GM18498 (cell line): Measurements from ENCODE around the gene REN.

Experiments
- ATAC-seq: cut with Tn5 transposase; IDR thresholded peaks from one replicate; pipeline ENCODE4 v1.9.1; 2021; ENCODE audit warnings: mild to moderate bottlenecking, moderate library complexity; ENCODE audit not compliant: unreplicated experiment

Gene REN

DNA sequence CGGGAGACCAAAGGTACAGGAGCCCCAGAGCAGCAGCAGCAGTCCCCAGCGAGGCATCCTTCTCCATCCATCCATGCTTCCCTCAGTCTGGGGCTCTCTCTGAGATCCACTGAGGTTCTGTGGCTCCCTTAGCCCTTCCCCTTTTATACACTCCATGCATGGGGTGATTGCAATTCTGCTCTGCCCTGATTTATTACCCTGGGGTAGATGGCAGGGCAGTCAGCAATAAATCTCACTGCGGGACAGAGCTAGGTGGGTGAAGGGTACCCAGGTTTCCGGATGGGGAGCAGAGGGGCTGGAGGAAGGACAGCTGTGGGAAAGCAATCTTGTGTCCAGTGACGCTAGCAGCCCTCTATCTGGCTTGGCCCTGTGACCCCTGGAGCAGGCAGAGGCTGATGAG, at the start of gene REN:
REN (minus strand) TSS at position 119 of the 400 bp plus-strand sequence; CDS start at position 75, 44 bp downstream.
- no peak for ATAC-seq

DNA sequence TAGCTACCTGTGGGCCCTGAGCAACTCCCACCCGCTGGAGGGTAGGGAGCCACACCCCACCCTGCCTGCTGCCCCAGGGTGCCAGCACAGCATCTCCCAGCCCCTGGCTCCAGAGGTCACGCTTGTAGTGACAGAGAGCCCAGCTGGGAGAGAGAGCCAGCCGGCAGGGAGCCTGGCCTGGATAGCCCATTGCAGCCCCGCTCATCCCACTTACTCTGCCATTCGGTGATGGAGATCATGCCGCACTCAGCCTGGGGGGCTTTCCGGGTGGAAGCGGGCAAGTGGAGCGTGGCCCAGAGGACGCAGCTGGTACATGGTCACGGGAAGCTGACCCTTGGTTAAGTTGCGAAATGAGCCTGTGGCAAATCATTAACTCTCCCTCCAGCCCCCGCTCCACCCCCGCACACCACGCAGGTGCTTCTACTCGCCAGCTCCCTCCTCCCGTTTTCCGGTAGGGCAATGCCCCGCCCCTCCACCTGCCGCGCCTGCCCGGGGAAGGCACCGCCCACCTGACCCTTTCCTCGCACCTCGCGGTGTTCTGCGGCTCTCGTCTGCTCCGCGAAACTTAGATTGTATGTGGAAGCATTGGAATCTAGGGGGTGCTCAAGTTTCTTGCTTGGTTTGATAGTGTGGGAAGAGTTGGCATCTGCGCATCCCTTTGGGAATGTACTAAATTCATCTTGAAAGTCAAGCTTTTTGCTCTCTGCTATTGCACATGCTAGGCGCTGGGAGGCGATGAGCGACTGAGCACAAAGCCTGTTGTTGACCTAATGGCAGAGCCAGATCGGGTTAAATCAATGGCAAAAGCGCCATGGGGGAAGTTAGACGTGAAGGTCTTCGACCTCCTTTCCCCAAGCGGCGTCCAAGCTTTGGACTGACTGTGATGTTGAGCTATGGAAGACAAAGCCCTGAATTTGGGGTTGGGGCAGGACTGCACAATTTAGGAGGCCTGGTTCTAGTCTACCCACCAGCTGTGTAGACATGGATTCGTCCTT, 47.8 kb upstream of the REN start, which contains the start of gene GOLT1A:
GOLT1A (minus strand) TSS at position 321 of the 995 bp plus-strand sequence; CDS start at position 239, 82 bp downstream.
- ATAC-seq, result peak; percentile 76

GRCh38 chr1:204212715-204213114, 46.6 kb upstream of the REN start:
- ATAC-seq, result no peak

DNA sequence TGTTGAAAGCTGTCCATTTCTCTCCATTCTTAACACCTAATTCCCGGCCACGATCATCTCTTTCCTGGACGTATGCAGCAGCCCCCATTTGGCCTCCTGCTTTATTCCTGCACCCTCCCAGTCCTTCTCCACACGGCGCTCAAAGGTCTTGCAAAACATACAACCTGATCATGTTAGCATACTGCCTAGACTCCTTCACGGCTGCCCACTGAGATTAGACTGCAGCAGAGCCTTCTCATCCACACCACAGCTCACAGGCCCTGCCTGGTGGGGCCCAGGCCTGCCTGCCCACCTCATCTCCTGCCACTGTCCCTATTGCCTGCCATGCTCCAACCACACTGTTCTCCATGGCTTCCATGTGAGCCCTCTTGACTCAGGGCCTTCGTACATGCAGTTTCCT, 44.9 kb upstream of the REN start:
- no peak for ATAC-seq

- ATAC-seq, result no peak
Observed at GRCh38 chr1:204207136-204207616, 41.0 kb upstream of the REN start.

DNA sequence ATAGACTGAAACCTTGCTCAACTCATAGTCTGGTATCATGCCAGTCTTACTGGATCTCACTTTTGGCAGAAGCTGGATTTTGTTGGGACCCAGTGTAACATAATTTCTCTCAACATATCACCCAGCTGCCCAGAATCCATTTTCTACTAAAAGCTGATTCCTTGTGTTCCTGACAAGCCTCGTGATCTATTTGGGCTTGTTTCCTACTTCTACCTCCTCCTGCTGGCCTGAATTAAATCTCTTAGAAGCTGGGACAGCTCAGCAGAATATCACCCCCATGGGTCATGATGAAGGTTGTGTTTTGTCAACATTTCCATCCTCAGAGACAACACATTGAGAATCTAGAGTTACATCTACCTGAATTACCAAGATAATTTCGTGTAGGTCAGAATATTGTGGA, 40.0 kb upstream of the REN start:
- ATAC-seq, result no peak

- no peak for ATAC-seq
Observed at GRCh38 chr1:204205486-204205885, 39.3 kb upstream of the REN start.

DNA sequence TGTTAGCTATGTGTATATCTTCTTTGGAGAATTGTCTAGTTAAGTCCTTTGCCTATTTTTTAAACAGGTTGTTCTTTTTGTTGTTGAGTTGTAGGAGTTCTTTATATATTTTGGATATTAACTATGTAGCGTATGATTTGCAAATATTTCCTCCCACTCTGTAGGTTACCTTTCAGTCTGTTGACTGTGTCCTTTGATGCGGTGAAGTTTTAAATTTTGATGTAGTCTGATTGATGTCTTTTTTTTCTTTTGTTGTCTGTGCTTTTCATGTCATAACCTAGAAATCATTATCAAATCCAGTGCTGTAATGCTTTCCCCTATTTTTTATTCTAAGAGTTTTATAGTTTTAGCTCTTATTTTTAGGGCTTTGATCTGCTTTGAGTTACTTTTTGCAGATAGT, 38.8 kb upstream of the REN start:
- no peak for ATAC-seq

- no peak for ATAC-seq
Observed at GRCh38 chr1:204203206-204203767, 37.1 kb upstream of the REN start.

- ATAC-seq, result no peak
Observed at GRCh38 chr1:204202481-204202880, 36.3 kb upstream of the REN start.

GRCh38 chr1:204201348-204202040, 35.4 kb upstream of the REN start:
- ATAC-seq, result no peak

DNA sequence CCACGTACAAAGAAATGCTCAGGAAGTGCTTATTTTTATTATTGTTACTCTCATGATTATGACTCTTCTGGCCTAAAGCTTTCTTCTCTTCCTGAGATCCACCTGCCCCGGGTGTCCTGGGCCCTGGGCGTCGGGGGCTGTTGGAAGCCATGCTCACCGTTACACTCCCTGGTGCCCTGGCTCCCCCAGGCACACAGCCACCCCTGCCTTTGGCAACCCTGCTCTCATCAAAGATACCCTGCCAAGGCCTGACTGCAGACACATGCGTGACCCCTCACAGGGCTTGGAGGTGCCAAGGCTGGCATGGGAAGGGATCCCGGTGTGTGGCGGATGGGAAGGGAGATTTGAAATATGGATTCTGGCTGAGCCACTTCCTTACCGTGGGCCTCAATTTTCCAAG, 33.4 kb upstream of the REN start:
- no peak for ATAC-seq

GRCh38 chr1:204198348-204199340, 32.5 kb upstream of the REN start:
- ATAC-seq, result no peak

- ATAC-seq, result no peak
Observed at GRCh38 chr1:204197068-204197467, 30.9 kb upstream of the REN start.

GRCh38 chr1:204196068-204196795, 30.1 kb upstream of the REN start, which contains the start of gene KISS1:
KISS1 (minus strand) TSS chr1:204196491; CDS start chr1:204192876, 3,615 bp downstream.
- no peak for ATAC-seq

DNA sequence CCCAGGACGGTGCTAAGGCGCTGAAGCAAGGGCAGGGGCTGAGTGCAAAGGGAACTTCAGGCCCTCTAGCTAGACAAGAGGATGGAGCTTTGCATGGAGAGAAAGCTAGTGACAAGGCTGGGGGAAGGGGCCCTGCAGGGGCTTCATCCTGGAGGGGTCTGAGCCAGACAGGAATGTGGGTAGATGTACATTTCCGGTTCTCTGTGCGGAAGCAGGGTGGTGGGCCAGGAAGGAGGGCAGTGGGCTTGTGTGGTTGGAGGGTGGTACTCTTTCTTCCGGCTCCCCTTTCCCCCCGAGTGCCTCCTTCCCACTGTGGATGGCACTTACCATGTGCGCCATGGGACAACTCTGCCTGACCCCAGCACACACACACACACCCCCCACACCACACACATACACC, 28.6 kb upstream of the REN start:
- ATAC-seq, result no peak

GRCh38 chr1:204194080-204194479, 27.9 kb upstream of the REN start:
- no peak for ATAC-seq

- no peak for ATAC-seq
Observed at GRCh38 chr1:204192589-204193352, 26.6 kb upstream of the REN start.

DNA sequence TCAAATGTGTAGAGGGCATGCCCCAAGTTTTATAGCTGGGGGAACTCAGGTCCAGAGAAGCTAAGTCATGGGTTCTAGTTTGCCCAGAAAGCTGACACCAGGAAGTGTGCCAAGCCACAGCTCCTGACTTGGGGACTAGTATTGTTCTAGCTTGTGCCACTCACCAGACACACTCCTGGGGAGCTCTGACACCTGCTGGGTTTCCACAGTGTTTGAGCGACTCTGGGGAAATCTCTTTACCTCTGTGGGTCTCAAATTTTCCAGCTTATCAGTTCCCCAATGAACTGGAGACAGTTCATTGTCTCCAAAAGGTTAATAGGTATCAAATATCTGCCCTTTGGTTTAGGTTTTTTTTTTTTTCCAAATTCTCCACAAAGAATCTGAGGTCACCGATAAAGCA, 25.9 kb upstream of the REN start:
- ATAC-seq, result no peak
